GM18951 (cell line): Measurements from ENCODE around the gene NPB.
A peak's percentile ranks its signal among the peaks of the same experiment; 100 is the strongest.

ENCODE experiments used
- POLR2A ChIP-seq: IDR thresholded peaks from 4 replicates; pipeline ENCODE4 v1.6.1; 2011; ENCODE audit warnings: mild to moderate bottlenecking; ENCODE audit not compliant: insufficient read length, insufficient read depth; ENCODE audit errors: extremely low read depth
- in situ Hi-C: fragments of 300-500 bp; cut with MboI; formaldehyde crosslinking; loops from one replicate; pipeline ENCODE4 v1.12.0; 2022; ENCODE audit warnings: low sequenced_read_pairs, mixed read lengths, inconsistent platforms; ENCODE audit not compliant: unreplicated experiment

The NPB gene

DNA sequence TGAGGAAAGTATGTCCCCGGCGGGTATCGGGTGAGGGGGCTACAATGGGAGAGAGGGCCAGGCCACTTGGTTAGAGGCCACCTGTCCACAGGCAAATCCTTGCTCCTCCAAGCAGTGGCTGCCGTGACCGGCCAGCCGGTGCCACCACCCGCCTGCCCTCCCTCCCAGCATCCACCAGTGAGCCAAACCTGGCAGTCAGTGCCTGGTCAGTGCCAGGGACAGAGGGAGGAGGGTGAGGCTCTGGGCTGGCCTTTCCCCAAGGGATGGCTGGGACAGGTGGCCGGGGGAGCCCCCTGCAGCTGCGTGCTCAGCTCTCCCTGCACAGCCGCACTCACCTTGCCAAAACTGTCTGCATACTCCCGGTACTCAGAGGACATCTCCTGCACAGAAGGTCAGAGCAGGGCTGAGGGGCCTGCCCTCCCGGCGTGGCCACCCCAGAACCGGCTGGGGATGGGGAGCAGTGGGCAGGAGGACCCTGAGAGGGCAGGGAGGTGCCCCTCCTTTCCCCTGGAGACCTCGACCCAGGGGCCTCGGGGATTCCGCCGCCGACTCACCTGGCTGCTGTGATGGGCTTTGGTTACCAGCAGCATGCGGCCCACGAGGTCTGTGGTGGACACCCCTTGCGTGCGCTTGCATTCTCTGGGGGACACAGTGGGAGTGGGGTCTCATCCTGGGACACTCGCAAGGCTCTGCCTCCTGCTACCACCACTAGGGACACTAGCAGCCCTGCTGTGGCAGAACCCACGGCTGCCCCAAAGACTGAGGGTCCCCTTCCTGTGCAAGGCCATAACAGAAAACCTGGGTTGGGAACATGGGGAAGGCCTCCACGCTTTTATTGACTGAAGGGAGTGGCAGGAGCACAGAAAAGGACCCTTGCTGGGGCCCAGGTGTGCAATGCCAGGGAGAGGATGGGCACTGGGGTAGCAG is 5.4 kb downstream of the NPB start:
- in situ Hi-C loops = no loop called here
- no peak for TF ChIP-seq POLR2A

- no peak for TF ChIP-seq POLR2A
- in situ Hi-C loops = no loop called here
These were observed 6.8 kb downstream of the NPB start for GRCh38 chr17:81908793-81909192.

DNA sequence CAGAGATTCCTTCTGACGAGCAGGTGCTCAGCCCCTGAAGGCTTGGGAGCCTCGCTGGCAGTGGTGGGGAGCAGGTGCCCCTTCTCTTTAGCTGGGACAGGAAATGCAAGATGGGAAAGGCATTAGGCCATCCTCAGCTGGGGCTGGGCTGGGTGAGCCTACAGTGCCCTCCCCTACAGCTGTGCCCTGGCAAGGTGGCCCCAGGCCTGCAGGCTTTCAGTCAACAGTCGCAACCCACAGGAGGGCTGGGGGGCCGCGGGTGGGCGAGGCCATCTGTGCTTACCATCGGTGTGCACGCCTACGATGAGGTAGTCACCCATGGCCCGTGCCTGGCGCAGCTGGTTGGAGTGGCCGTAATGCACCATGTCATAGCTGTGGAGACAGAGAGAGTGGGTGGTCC is 7.2 kb downstream of the NPB start:
- TF ChIP-seq POLR2A = no peak

GRCh38 chr17:81909966-81910839 is 8.2 kb downstream of the NPB start:
- in situ Hi-C loops = no loop called here
- no peak for TF ChIP-seq POLR2A

More for the DNA sequence above, 7.2 kb downstream of the NPB start:
- in situ Hi-C loops = no loop called here

DNA sequence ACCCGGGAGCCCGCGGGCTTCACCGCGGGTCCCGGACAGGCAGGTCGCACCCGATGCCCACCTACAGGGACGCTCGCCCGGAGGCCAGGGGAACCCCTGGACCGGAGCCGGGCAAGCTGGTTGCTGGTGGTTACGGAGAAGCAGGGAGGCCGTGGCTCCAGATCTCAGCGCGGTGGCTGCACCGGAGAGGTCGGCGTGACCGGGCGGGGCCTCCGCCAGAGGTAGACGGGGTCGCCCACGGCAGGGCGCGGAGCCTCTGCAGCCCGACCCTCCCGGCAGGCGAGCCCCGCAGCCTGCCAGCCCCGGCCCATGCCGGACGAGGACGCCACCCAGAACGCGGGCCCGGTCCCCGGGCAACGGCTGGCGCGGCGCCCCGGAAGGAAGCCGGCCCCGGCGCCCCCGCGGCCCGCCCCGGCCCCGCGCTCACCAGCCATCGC is 8.8 kb downstream of the NPB start:
- in situ Hi-C loops = no loop called here
- no peak for TF ChIP-seq POLR2A

DNA sequence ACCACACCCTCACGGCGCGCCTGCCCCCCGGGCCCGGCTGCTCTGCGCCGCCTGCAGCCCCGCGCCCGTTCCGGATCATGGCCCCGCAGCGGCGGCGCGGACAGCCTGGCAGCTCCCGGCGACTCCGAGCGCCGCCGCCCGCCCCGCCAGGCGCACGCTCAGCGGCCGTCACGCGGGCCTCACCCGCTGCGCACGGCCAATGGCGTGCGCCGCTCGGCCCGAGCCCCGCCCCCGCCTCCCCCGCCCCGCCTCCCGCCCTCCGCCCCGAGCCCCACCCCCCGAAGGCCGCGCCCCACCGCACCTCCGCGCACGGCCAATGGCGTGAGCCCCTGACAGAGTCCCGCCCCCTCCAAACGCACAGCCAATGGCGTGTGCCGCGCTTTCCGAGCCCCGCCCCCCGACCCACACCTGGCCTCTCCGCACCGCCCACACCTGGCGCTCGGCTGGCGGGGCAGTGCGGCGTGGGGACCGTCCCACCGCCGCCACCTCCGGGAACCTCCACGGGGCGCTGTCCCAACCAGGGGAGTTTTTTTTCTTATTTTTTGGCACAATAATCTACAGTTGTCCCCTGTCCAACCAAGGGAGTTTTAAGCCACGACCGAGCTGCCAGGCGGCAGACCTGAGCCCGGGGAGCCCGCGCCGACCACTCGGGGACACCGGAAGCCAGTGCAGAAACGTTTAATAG is 9.4 kb downstream of the NPB start, which contains the start of gene PCYT2:
TSS of gene PCYT2 (minus strand) at position 123 of the 685 bp plus-strand sequence. CDS start at position 79, 44 bp downstream.
- TF ChIP-seq POLR2A = peak; percentile 72
- in situ Hi-C loops = no loop called here

DNA sequence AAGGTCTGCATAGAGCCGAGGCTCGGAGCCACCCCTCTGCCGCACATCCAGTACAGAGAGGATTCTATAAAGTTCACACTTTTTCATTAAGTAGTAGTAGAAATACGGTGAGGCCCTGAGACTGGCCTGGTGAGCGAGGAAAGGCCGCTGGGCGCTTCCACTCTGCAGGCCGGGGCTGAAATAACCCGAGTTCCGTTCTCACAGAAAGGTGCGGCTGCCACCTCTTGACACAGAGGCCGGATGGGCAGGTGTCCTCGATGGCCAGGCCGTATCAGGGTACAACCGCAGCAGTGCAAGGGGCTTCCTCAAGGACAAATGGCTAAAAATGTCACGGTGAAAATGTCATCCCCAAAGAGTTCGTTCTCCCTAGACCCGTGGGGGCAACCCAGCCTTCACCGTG is 9.9 kb downstream of the NPB start:
- in situ Hi-C loops = no loop called here
- no peak for TF ChIP-seq POLR2A

DNA sequence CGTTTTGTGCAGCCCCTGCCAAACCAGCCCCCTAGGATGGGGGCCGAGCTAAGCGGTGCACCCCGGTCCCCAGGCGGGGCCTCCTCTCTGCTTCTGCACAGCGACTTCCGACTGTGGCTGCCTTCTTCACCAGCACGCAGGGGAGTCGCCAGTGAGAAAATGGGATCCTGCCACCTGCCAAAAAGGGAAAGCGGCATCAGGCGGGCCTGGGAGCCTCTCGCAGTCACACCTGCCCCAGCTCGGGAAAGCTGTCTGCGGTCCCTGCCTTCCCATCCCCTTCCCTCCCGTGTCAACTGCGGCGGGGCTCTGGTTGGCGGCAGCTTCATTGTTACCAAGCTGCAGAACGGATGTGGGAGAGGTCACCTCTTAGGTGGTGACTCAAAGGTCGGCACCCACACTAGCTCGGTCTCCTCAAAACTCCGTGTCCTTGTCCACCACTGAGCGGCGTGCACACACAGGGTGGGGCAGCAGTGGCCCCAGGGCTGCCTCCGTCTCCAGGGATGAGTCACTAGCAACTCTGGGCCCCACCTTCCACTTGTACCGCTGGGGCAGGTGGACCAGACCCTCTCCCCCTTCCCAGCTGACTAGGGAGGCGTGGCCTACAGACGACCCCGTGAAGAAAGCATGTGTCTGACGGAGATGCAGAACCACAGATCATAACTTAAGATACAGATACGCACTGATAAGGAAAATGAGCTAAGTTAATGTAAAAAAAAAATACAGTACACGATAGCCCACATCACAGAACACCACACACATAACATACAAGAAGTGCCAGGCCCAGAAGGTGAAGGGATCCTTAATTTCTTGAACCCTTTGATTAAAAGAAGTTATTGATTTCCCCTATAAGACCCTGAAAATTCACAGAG is 10.6 kb downstream of the NPB start:
- in situ Hi-C loops = no loop called here
- no peak for TF ChIP-seq POLR2A

DNA sequence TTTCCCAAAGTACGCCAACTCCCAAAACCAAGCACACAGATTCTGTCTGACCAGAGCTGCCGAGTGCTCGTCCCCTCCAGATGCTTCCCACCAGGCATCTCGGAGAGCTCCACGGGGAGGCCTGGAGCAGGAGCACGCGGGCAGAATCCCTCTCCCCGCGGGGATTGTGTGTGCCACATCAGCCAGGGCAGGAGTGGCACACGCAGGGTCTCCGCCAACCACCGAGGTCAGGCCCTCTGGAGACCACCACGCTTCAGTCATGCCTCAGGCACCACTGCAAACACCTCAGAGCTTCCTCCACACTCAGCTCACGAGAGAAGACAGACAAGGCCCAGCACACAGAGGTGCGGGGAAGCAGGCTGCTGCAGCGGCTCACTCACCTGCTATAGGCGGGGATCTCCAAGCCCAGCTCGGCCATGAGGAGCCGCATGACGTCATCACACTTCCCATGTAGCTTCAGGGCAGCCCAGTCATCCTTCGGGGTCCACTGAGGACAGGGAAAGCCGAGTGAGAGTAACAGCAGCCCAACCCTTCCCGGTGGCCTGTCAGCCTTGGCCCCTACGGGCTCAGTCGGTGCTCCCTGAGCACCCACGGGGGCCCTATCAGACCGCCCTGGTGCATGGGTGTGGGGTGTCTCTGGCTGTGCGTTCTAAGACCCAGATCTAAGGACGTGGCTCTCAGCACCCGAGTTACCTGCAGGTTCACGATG is 11.5 kb downstream of the NPB start:
- no peak for TF ChIP-seq POLR2A
- in situ Hi-C loops = no loop called here

- in situ Hi-C loops = no loop called here
- TF ChIP-seq POLR2A = no peak
These were observed 12.2 kb downstream of the NPB start for GRCh38 chr17:81914103-81914850.

- in situ Hi-C loops = no loop called here
- no peak for TF ChIP-seq POLR2A
These were observed 13.3 kb downstream of the NPB start for GRCh38 chr17:81915331-81915730.
